Fibroblast of lung (primary cell): ENCODE measurements around the gene NFATC4. TPM values are rescaled to one million over a fixed set of nuclear protein-coding genes. Genes with fewer than 3 reads are reported as not detected.
A peak's percentile ranks its signal among the peaks of the same experiment; 100 is the strongest.
"Not testable (repeated sequence)": the region's sequence is repeated elsewhere in the genome, so short reads cannot be mapped to it uniquely, and the experiment has no call there.

Source experiments
- DNase-seq, 2 donors: peaks; one replicate each; pipeline versions ENCODE4 v3.0.0 to v3.0.0-alpha.2; 2010; ENCODE audit warnings: low read depth in 2 of 2
- H2AFZ ChIP-seq: 2 replicates; pipeline ENCODE4 v1.5.1; 2012; ENCODE audit warnings: low read length, control low read depth, inconsistent platforms
- H3K27ac ChIP-seq: 2 replicates; pipeline ENCODE4 v1.5.1; 2011; ENCODE audit warnings: low read length, control low read depth; ENCODE audit not compliant: insufficient read depth
- H3K27me3 ChIP-seq: 2 replicates; pipeline ENCODE4 v1.5.1; 2011; ENCODE audit warnings: mild to moderate bottlenecking, low read length; ENCODE audit not compliant: control insufficient read depth, insufficient read depth
- H3K36me3 ChIP-seq: 2 replicates; pipeline ENCODE4 v1.5.1; 2011; ENCODE audit warnings: low read length; ENCODE audit not compliant: control insufficient read depth, insufficient read depth
- H3K4me1 ChIP-seq: 2 replicates; pipeline ENCODE4 v1.5.1; 2011; ENCODE audit warnings: low read length; ENCODE audit not compliant: control insufficient read depth, insufficient read depth; ENCODE audit errors: extremely low read depth
- H3K4me2 ChIP-seq: 2 replicates; pipeline ENCODE4 v1.5.1; 2011; ENCODE audit warnings: low read length, control low read depth; ENCODE audit not compliant: insufficient read depth; ENCODE audit errors: extremely low read depth
- H3K4me3 ChIP-seq, 4 experiments: fragments of 200-600 bp in 1 of 4; sonication (generic) in 1 of 4; replicated peaks in 1 of 4; 2 replicates each; pipeline ENCODE4 v1.5.1; 2011 to 2016; ENCODE audit warnings: low read length in 4 of 4, low read depth in 3 of 4, mild to moderate bottlenecking in 3 of 4, control low read depth in 2 of 4, inconsistent platforms in 1 of 4, mixed read lengths in 1 of 4; ENCODE audit not compliant: insufficient read depth in 1 of 4; ENCODE audit errors: control extremely low read depth in 1 of 4
- H3K79me2 ChIP-seq: 2 replicates; pipeline ENCODE4 v1.5.1; 2012; ENCODE audit warnings: mild to moderate bottlenecking, low read length, inconsistent platforms; ENCODE audit not compliant: control insufficient read depth, insufficient read depth
- H3K9ac ChIP-seq: 2 replicates; pipeline ENCODE4 v1.5.1; 2011; ENCODE audit warnings: mild to moderate bottlenecking, low read length, control low read depth; ENCODE audit not compliant: insufficient read depth
- H3K9me3 ChIP-seq: 2 replicates; pipeline ENCODE4 v1.5.1; 2012; ENCODE audit warnings: low read depth, low read length; ENCODE audit not compliant: control insufficient read depth, insufficient read depth
- H4K20me1 ChIP-seq: 2 replicates; pipeline ENCODE4 v1.5.1; 2011; ENCODE audit warnings: low read length; ENCODE audit not compliant: control insufficient read depth, insufficient read depth; ENCODE audit errors: extremely low read depth
- CTCF ChIP-seq, 2 donors: IDR thresholded peaks in 1 of 2; conservative IDR thresholded peaks in 1 of 2; 1 replicate in 1 of 2; 2 replicates in 1 of 2; pipeline ENCODE4 v1.5.1; 2011 to 2012; ENCODE audit warnings: low read length in 2 of 2, control low read depth in 1 of 2, inconsistent platforms in 1 of 2, low read depth in 1 of 2, mild to moderate bottlenecking in 1 of 2
- EZH2 ChIP-seq: IDR thresholded peaks from 2 replicates; pipeline ENCODE4 v1.5.1; 2012; ENCODE audit warnings: low read length, control low read depth, mild to moderate bottlenecking; ENCODE audit errors: missing control alignments
- polyA plus RNA-seq, 2 donors: library from polyadenylated mRNA; depleted of rRNA in 1 of 2; stranded (reverse) in 1 of 2; unstranded in 1 of 2; fragments of >200 nt; gene quantifications; 2 replicates each; pipeline ENCODE4 v1.2.1, GENCODE V29; 2011 to 2012; ENCODE audit warnings: missing spikeins in 1 of 2
- total RNA-seq: library from RNA; depleted of rRNA; stranded (reverse); fragments of >200 nt; gene quantifications from 2 replicates; pipeline ENCODE4 v1.2.1, GENCODE V29; 2014

Gene NFATC4
- total and polyA plus RNA-seq, 2 donors (not counting 1 experiment from before 2014, with no cell fraction given), result 27.1 to 59.9 TPM

GRCh38 chr14:24369907-24370687, 2.1 kb downstream of the NFATC4 start:
- Histone ChIP-seq H3K4me1 (peaks cover 27% of the 10 kb centered on the region), H3K27me3 (no peaks in the 10 kb centered on the region), H3K36me3 (peaks cover 16% of the 10 kb centered on the region), H3K9me3 (no peaks in the 10 kb centered on the region), H3K9ac (no peak overlapping the region), H3K27ac (no peak overlapping the region), H3K4me3 (peak overlapping the region in 1 of 4 experiments; percentile 100), H4K20me1 (no peaks in the 10 kb centered on the region), H2AFZ (no peak overlapping the region), H3K79me2 (peaks cover 9% of the 10 kb centered on the region), H3K4me2 (peak overlapping the region; percentile 27)
- no peak for DNase-seq
- TF ChIP-seq EZH2, result no peak
- TF ChIP-seq CTCF (conservative IDR thresholded peaks at IDR 0.05 in 1 of 2, IDR thresholded peaks at IDR 0.05 in 1 of 2; ENCODE audit: low read depth in 1 of 2, low read length in 2 of 2), result no peak

- H4K20me1 ChIP-seq, result no peaks in the 10 kb centered on the region
- H3K27me3 ChIP-seq, result no peaks in the 10 kb centered on the region
- H2AFZ ChIP-seq, result no peak overlapping the region
- no peaks in the 10 kb centered on the region for H3K9me3 ChIP-seq
- peak overlapping the region; percentile 29 for H3K4me2 ChIP-seq
- no peak for DNase-seq
- peaks cover 9% of the 10 kb centered on the region for H3K79me2 ChIP-seq
- H3K9ac ChIP-seq, result no peak overlapping the region
- peaks cover 23% of the 10 kb centered on the region for H3K4me1 ChIP-seq
- no peak overlapping the region for H3K27ac ChIP-seq
- H3K4me3 ChIP-seq, result peak overlapping the region in 1 of 4 experiments; percentile 100
- TF ChIP-seq CTCF (conservative IDR thresholded peaks at IDR 0.05 in 1 of 2, IDR thresholded peaks at IDR 0.05 in 1 of 2; ENCODE audit: low read depth in 1 of 2, low read length in 2 of 2), result no peak
- no peak for TF ChIP-seq EZH2
- H3K36me3 ChIP-seq, result peaks cover 19% of the 10 kb centered on the region
These were observed 2.8 kb downstream of the NFATC4 start for GRCh38 chr14:24370748-24371147.

GRCh38 chr14:24371605-24372004, 3.6 kb downstream of the NFATC4 start:
- not testable (repeated sequence) for H3K79me2 ChIP-seq, DNase-seq, H3K9ac ChIP-seq, H2AFZ ChIP-seq, H3K9me3 ChIP-seq, H4K20me1 ChIP-seq, H3K27me3 ChIP-seq, H3K27ac ChIP-seq
- peaks cover 26% of the 10 kb centered on the region for H3K36me3 ChIP-seq
- peaks cover 23% of the 10 kb centered on the region for H3K4me1 ChIP-seq
- H3K4me3 ChIP-seq, result peak overlapping the region in 1 of 4 experiments; percentile 100
- peak overlapping the region; percentile 15 for H3K4me2 ChIP-seq
